GM19193 (cell line): ENCODE data around the gene NTRK3.

ENCODE experiments used
- POLR2A ChIP-seq: IDR thresholded peaks from 4 replicates; pipeline ENCODE4 v1.6.1; 2011; ENCODE audit not compliant: insufficient read depth, insufficient read length; ENCODE audit errors: extremely low read depth

The NTRK3 gene

DNA sequence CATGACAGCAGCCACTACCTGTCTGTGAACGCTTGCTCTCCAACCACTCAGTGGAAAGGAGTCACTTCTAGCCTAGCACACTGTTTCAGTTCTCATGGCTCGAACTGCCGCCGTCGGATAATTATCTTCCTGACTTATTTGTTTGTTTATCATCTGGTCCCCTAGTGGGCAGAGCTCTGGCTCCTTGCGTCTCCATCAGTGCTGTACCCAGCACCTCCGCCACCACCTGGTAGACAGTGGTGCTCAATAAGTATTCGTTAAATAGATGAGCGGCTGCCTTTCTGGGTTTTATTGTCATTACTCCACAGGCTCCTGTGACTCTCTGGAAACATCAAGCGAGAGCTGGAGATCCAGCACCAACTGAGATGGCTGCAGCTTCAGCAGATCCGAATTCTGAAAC, 297.5 kb downstream of the NTRK3 start:
- no peak for TF ChIP-seq POLR2A

DNA sequence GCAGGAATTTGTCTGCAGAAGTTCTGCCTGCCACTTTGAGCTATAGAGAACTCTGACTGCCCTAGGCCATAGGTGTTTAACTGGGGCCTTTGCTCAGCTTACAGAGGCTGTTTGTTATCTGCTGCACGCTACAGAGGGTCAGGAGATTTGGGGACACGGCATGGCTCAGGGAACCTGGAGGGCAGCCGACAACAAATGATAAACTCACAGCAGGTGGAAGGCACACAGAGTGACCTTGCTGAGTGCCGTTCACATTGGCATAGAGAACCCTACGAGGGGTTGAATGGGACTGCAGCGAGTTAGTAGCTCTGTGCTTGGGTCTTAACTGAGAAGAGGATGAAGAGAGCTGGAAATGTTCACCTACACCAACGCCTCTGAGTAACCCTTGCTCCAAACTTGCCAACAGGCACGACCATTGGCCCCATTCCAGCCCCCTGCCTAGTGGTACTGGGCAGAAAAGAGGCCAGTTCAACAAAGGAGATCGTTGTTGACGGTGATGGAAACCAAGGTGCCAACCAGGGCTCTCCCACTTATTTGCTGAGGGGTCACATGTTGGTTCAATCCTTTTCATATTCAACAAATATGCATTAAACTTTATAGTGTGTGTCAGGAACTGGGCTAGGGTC, 301.1 kb downstream of the NTRK3 start:
- TF ChIP-seq POLR2A: no peak

DNA sequence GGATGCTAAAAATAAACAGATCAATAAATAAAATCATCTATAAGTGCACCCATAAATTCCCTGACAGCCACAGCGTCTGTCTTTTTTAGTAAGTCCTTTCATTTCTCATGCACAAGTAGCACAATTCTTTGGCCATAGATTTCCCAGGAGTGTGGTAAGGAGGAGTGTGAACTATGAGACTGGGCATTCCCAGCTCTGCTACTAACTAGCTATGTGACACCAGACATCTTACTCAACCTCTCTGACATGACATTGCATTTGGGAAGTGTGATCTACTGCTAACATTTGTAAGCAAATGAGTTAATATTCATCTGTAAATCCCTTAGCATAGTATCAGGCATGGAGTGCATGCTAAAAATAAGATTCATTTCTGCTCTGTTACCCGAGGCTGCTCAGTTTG, 301.7 kb downstream of the NTRK3 start:
- TF ChIP-seq POLR2A: no peak

DNA sequence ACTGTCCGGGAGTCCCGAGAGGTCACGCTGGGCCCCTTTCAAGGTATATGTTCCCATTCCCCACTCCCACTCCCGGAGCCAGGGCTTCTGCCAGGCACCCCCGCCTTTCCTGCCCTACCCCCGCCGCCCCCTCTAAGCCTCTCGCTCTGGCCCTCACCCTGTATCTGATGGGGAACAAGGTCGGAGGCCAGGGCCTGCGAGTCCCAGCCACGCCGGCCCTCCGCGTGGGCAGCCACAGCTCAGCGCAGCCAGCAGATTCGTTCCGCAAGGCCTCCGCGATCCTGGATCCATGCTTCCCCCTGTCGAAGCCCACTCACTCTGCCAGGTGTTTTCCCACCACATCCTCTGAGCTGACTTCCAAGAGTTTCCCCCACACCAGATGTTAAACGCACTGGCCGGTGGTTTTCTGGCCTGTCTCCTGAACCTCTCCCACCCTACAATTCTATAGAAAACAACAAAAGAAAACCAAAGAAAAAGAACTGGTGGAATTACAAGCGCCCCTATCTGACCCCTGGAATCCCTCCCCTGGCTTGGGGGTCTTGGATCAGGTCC, 303.7 kb downstream of the NTRK3 start:
- no peak for TF ChIP-seq POLR2A

DNA sequence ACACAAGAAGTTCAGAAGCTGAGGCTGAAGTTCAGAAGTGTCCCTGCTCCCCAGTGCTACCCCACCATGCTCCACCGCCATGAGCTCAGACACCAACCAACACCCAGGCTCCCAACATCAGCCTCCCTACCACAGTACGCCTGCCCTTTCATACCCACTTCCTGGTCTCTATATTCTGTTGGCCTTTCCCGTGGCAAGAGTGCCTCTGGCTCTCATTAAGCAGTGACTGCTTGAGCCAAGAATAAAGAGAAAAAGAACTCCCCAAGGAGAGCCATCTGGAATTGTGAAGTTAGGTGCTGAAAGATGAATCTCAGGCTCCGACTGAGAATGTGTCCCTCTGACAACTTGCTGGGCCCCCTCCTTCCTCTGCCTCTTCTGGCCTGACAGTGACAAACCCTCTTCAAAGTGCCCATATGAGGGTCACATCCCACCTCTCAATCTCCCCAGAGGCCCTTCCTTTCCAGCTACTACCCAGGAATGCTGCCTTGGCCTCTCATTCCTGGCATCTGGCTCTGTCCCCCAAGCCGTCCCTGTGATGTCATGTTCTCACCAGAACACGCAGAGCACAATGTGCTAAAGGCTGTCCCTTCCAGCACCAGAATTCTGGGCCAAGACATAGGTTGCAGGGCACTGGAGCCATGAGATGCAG, 306.8 kb downstream of the NTRK3 start:
- no peak for TF ChIP-seq POLR2A

DNA sequence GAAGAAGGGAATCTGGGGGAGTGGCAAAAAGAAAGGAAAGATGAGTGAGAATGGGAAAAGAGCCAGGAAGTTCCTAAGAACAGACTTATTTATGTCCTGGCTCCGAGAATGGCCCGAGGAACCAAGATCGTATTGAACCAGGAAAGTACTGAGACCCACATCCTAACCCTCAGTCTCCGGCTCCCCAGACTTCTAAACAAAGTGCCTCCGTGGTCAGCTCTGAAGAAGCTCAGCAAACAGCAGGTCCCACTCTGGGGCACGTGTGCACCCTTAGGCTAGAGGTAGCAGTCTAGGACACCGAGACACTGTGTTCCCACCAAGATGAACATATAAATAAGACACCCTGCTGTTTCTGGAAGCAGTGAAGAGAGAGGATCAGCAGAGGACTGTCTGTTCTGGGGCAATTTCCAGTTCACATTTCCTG, 307.4 kb downstream of the NTRK3 start:
- no peak for TF ChIP-seq POLR2A

DNA sequence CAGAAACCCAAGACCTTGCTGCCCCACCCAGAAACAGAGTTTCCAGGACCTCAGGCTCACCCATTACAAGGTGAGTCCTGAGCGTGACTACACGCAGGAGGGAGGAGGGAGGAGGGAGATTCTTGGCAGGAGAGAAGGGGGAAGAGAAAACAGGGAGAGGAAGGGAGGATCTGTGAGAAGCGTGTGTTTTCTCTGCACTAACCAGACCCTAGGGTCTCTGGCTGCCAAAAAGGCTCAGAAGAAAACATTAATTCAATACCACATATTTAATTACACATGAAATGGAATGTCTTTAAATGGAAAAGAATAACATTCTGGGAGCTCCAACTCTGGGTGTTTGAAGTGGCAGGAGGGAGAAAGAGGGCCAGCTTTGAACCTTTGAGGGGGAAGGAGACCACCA, 309.0 kb downstream of the NTRK3 start:
- no peak for TF ChIP-seq POLR2A

DNA sequence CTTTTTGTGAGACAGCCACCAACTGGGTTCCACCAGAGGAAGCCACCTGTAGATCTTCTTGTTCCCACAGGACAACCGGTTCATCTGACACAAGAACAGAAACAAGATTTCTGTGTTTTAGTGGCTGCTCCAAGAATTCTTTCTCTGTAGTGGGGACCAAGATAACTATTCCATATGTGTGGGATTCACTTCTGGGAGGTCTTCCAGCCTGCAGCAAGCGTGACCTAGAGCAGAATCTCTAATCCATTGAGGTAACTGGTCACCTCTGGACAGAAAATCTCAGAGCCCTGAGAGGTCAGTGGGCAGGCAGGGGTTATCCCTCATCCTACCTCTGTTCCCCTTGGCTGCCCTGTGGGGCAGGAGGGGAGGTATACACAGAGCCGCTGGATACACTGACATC, 311.3 kb downstream of the NTRK3 start:
- TF ChIP-seq POLR2A: no peak

DNA sequence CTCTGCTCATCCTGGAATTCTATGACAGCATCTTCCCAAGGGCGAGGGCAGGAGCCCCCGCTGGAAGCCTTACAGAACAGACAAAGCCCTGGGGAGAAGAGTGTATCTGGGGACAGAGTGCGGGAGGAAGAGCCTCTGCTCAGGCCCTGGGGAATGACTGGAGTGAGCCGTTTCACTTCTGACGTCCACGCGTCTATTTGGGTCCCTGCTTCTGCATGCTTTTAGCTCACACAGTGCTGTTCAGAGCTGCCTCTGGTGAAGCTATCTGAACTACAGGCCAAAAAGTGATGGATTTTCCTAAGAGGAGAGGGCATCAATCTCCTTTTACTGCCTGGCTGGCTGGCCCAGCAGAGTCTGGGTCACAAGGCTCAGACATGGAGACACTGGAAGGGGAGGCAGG, 311.8 kb downstream of the NTRK3 start:
- no peak for TF ChIP-seq POLR2A

DNA sequence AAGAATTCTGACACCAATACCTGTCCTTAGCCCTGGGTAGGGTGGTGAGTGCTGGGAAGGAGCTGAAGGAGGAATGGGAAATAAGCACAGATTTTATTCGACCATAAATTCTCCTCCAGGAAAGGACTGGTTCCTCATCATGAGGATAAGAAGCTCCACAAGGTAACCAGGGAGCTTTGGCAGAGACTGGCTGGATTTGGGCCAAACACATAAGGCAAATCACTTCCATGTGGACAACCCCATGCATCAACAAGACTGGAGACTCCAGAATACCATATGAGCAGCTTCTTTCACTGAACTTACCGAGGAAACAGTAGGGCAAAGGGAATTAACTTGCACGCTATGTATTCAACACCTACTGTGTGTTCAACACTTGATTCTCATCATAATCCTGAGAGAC, 312.5 kb downstream of the NTRK3 start:
- TF ChIP-seq POLR2A: no peak

DNA sequence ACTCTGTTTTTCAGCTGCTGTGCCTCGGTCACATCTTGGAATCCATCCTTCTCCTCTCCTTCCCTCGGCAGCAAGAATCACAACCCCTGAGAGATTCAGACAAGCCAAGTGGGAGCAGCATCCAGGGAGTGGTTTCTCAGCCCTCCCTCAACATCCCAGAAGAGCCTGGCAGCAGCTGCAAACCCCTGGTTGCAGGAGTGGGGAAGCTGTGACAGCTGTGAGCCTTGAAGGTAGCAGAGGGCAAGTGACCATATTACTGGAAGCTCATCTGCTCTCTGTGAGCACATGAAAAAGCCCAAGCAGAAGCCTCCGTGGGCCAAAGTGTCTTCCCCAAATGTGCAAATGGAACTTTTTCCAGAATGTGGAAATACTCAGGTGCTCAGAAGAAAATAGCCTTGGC, 312.9 kb downstream of the NTRK3 start:
- TF ChIP-seq POLR2A: no peak

DNA sequence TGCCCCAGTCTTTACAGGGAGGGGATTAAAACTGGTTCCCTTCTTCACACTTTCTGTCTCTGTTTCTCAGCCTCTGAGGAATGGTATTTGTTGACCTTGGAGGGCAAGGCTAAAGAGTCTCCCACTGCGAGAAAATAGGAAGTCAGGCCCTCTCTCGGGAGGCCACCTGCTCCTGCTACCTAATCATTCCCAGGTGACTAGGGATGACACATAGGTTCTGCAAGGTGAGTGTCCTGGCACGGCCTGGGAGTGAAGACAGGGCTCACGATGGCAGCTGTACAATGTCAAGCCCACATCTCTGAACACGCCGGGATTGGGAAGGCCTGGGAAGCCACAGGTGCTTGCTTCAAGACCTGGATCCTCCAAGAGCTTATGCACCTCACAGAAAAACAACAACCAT, 314.2 kb downstream of the NTRK3 start:
- TF ChIP-seq POLR2A: no peak

DNA sequence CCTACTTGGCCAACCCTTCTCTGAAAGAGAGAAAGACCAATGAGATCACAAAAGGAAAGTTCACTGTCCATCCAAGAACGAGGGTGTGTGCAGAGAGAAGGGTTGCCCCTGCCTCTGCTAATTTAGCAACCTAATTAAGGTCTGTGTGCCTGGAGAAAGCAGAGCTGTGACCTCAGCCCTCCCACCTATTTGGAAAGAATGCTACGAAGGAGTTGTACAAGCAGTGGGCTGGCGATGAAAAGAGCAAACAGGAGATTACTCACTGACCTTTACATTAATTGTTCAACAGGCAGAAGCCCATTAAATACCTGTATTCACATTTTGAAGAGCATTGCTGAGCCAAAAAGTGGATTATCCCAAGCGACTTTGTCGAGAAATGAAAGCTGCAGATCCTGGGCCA, 314.9 kb downstream of the NTRK3 start:
- TF ChIP-seq POLR2A: no peak

DNA sequence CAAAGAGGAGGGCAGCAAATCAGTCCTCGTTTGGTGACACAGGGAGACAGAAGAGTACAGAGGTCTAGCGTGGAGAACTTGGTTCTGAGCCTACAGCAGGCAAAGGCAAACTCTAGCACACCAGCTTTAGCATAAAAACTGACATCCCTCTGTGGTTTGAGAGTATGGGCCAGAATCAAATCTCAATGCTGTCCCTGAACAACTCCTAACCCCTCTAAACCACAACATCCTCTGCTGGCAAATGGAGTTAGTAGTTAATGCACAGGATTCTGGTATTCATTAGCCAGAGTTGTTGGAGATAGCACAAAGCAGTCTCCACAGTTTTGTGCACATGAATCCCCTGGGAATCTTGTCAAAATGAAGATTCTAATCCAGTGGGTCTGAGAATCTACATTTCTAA, 315.8 kb downstream of the NTRK3 start:
- no peak for TF ChIP-seq POLR2A

DNA sequence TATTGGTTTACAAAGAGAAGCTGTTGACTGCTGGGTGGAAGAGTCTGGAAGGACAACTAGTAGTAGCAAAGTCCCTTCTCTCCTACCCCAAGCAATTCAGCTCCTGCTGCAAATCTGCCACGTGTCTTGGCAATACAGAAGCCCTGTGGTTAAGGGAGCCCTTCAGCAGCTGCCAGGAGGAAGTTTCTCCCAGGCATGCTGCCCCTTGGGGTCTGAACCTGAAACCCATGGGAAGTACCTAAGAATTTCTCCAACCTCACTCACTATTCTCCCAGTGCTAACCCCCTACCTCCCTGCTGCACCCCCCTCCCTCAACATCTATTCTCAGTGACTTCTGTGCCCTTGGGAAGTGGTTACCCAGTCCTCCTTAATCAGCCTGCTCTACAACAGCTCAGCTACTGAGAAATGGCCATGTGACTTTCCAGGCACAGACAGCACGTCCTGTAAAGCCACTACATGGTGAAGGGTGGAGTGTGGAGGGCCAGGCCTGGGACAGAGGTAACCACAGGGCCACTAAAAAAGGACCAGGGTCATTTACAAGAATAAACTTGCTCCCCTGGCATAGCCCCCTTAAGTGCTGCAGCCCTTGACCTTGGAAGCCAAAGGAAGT, 316.6 kb downstream of the NTRK3 start:
- TF ChIP-seq POLR2A: no peak

DNA sequence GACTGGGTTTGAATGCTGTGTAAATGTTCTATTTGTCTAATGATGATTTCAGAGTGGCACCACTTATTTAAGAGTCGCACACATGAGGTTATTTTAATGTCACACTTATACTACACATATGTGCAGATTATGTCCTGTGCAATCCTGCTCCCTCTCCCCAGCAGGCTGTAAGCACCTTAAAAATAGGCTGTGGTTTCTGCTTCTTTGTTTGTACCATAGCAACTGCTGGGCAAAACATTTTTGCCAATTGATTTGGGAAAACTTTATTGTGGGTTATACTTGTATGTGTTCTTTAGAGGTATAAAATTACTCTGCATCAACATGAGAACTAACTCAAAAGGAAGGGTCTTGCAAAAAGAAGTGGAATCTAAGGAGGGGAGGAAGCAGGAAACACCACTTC, 318.5 kb downstream of the NTRK3 start:
- no peak for TF ChIP-seq POLR2A
